GM19438 (cell line): ENCODE data around the gene ADAMTS16.

Experiments
- ATAC-seq: cut with Tn5 transposase; IDR thresholded peaks from one replicate; pipeline ENCODE4 v1.9.1; 2021; ENCODE audit warnings: low read depth; ENCODE audit not compliant: unreplicated experiment

The ADAMTS16 gene

GRCh38 chr5:5276951-5277517 is 136.9 kb downstream of the ADAMTS16 start:
- ATAC-seq: no peak

- ATAC-seq: no peak
Measured at GRCh38 chr5:5278201-5278814, 138.2 kb downstream of the ADAMTS16 start.

GRCh38 chr5:5278815-5279381 is 138.8 kb downstream of the ADAMTS16 start:
- ATAC-seq: no peak

- no peak for ATAC-seq
Measured at GRCh38 chr5:5285906-5286305, 145.8 kb downstream of the ADAMTS16 start.

GRCh38 chr5:5287419-5287818 is 147.3 kb downstream of the ADAMTS16 start:
- no peak for ATAC-seq

GRCh38 chr5:5288201-5288600 is 148.1 kb downstream of the ADAMTS16 start:
- no peak for ATAC-seq

GRCh38 chr5:5289537-5289936 is 149.4 kb downstream of the ADAMTS16 start:
- no peak for ATAC-seq

GRCh38 chr5:5290674-5291334 is 150.7 kb downstream of the ADAMTS16 start:
- ATAC-seq: no peak

- ATAC-seq: no peak
Measured at GRCh38 chr5:5291357-5291756, 151.2 kb downstream of the ADAMTS16 start.

GRCh38 chr5:5293029-5293428 is 152.9 kb downstream of the ADAMTS16 start:
- ATAC-seq: no peak

GRCh38 chr5:5294429-5294828 is 154.3 kb downstream of the ADAMTS16 start:
- no peak for ATAC-seq

GRCh38 chr5:5295351-5295750 is 155.2 kb downstream of the ADAMTS16 start:
- no peak for ATAC-seq

- ATAC-seq: no peak
Measured at GRCh38 chr5:5296051-5296450, 155.9 kb downstream of the ADAMTS16 start.

GRCh38 chr5:5297432-5298067 is 157.4 kb downstream of the ADAMTS16 start:
- no peak for ATAC-seq

- no peak for ATAC-seq
Measured at GRCh38 chr5:5298068-5298633, 158.0 kb downstream of the ADAMTS16 start.

GRCh38 chr5:5298841-5299541 is 158.9 kb downstream of the ADAMTS16 start:
- no peak for ATAC-seq

GRCh38 chr5:5301176-5301575 is 161.0 kb downstream of the ADAMTS16 start:
- no peak for ATAC-seq

- ATAC-seq: no peak
Measured at GRCh38 chr5:5302201-5302600, 162.1 kb downstream of the ADAMTS16 start.

GRCh38 chr5:5303242-5303641 is 163.1 kb downstream of the ADAMTS16 start:
- no peak for ATAC-seq

- no peak for ATAC-seq
Measured at GRCh38 chr5:5304361-5305020, 164.4 kb downstream of the ADAMTS16 start.
